Epithelial cell of proximal tubule (primary cell): ENCODE measurements around the gene PRKCE. TPM values are rescaled to one million over a fixed set of nuclear protein-coding genes. Genes with fewer than 3 reads are reported as not detected.
"Not testable (repeated sequence)": the region's sequence is repeated elsewhere in the genome, so short reads cannot be mapped to it uniquely, and the experiment has no call there.

Experiments used
- DNase-seq: peaks from one replicate; pipeline ENCODE4 v3.0.0-alpha.2; 2011; ENCODE audit warnings: low read depth
- H3K4me3 ChIP-seq: 2 replicates; pipeline ENCODE4 v1.5.1; 2011; ENCODE audit warnings: low read depth, mild to moderate bottlenecking, low read length
- CTCF ChIP-seq: conservative IDR thresholded peaks from 2 replicates; pipeline ENCODE4 v1.5.1; 2012; ENCODE audit warnings: low read depth, mild to moderate bottlenecking, low read length
- total RNA-seq: library from RNA; depleted of rRNA; stranded (reverse); fragments of >200 nt; gene quantifications from 2 replicates; pipeline ENCODE4 v1.2.3, GENCODE V29; 2015

Gene PRKCE
- total RNA-seq, 1 donor from 2014 or later, result 2.5 TPM

- TF ChIP-seq CTCF, result no peak
- no peak overlapping the region for H3K4me3 ChIP-seq
- no peak for DNase-seq
Measured at GRCh38 chr2:46207591-46207990, 556.1 kb downstream of the PRKCE start.

GRCh38 chr2:46208766-46209165, 557.3 kb downstream of the PRKCE start:
- no peak for DNase-seq
- no peak for TF ChIP-seq CTCF
- H3K4me3 ChIP-seq, result no peak overlapping the region

- H3K4me3 ChIP-seq, result no peak overlapping the region
- no peak for DNase-seq
- no peak for TF ChIP-seq CTCF
Measured at GRCh38 chr2:46210063-46210462, 558.6 kb downstream of the PRKCE start.

GRCh38 chr2:46211461-46211860, 560.0 kb downstream of the PRKCE start:
- no peak overlapping the region for H3K4me3 ChIP-seq
- no peak for TF ChIP-seq CTCF
- no peak for DNase-seq

- no peak for DNase-seq
- no peak for TF ChIP-seq CTCF
- no peak overlapping the region for H3K4me3 ChIP-seq
Measured at GRCh38 chr2:46213906-46214305, 562.4 kb downstream of the PRKCE start.

- H3K4me3 ChIP-seq, result no peak overlapping the region
- TF ChIP-seq CTCF, result no peak
- no peak for DNase-seq
Measured at GRCh38 chr2:46216213-46216612, 564.7 kb downstream of the PRKCE start.

GRCh38 chr2:46223514-46223913, 572.0 kb downstream of the PRKCE start:
- not testable (repeated sequence) for DNase-seq, H3K4me3 ChIP-seq
